T-cell (primary cell): Measurements from ENCODE around the gene LDLRAD4. TPM values are rescaled to one million over a fixed set of nuclear protein-coding genes. Genes with fewer than 3 reads are reported as not detected.
A peak's percentile ranks its signal among the peaks of the same experiment; 100 is the strongest.

ENCODE experiments used
- ATAC-seq, 4 experiments: fragments of 200-7000 bp in 3 of 4; fragments of 150-1000 bp in 1 of 4; cut with Tn5 transposase; replicated peaks in 1 of 4; 1 replicate in 3 of 4; 2 replicates in 1 of 4; pipeline ENCODE4 v1.10.0; 2021; ENCODE audit warnings: moderate library complexity in 3 of 4, mild to moderate bottlenecking in 2 of 4, moderate number of reproducible peaks in 1 of 4
- CTCF ChIA-PET, 2 donors: fragments of 300-600 bp; sonication (Branson Sonifier 250); formaldehyde crosslinking; loops; one replicate each; lab custom pipeline; 2022; ENCODE audit warnings: antibody characterized with exemption in 2 of 2; lab: Charles Lee
- POLR2A ChIA-PET, 2 donors: fragments of 300-600 bp; sonication (Branson Sonifier 250); formaldehyde crosslinking; loops; one replicate each; lab custom pipeline; 2022; ENCODE audit warnings: antibody characterized with exemption in 2 of 2; lab: Charles Lee
- DNase-seq, 35 experiments: peaks; one replicate each; pipeline versions ENCODE4 v3.0.0 to v3.0.0-alpha.2; 2013 to 2023
- H3K27ac ChIP-seq: one replicate; pipeline ENCODE4 v1.5.1; 2013; ENCODE audit warnings: low read length
- H3K27me3 ChIP-seq, 2 experiments: replicated peaks in 1 of 2; 1 replicate in 1 of 2; 2 replicates in 1 of 2; pipeline versions ENCODE4 v1.6.1 to v1.7.0; 2013; ENCODE audit warnings: low read length in 1 of 2, mixed read lengths in 1 of 2; ENCODE audit not compliant: control insufficient read depth in 2 of 2, insufficient read depth in 2 of 2; ENCODE audit errors: extremely low read depth in 1 of 2
- H3K36me3 ChIP-seq, 2 donors: 1 replicate in 1 of 2; 2 replicates in 1 of 2; pipeline versions ENCODE4 v1.6.1 to v1.7.0; 2013; ENCODE audit warnings: low read length in 1 of 2; ENCODE audit not compliant: control insufficient read depth in 2 of 2, insufficient read depth in 1 of 2; ENCODE audit errors: extremely low read depth in 1 of 2
- H3K4me1 ChIP-seq, 2 experiments: 1 replicate in 1 of 2; 2 replicates in 1 of 2; pipeline versions ENCODE4 v1.6.1 to v1.7.0; 2013; ENCODE audit warnings: low read length in 2 of 2, mixed read lengths in 1 of 2; ENCODE audit not compliant: insufficient read depth in 2 of 2, control insufficient read depth in 1 of 2; ENCODE audit errors: extremely low read depth in 1 of 2
- H3K4me3 ChIP-seq, 2 donors: 1 replicate in 1 of 2; 2 replicates in 1 of 2; pipeline versions ENCODE4 v1.5.1 to v1.7.0; 2013; ENCODE audit warnings: mild to moderate bottlenecking in 2 of 2, low read length in 1 of 2, moderate library complexity in 1 of 2; ENCODE audit not compliant: control insufficient read depth in 1 of 2; ENCODE audit errors: extremely low read depth in 1 of 2
- H3K9me3 ChIP-seq: 2 replicates; pipeline ENCODE4 v1.7.0; 2013
- H3K27ac Mint-ChIP-seq, 2 donors: one replicate each; pipeline ENCODE4 v1.8.0; 2020 to 2021; ENCODE audit warnings: mild to moderate bottlenecking in 2 of 2, mixed read lengths in 2 of 2
- H3K27me3 Mint-ChIP-seq, 2 donors: one replicate each; pipeline ENCODE4 v1.8.0; 2021 to 2022; ENCODE audit warnings: mixed read lengths in 2 of 2
- H3K36me3 Mint-ChIP-seq: one replicate; pipeline ENCODE4 v1.8.0; 2021; ENCODE audit warnings: mixed read lengths
- H3K4me1 Mint-ChIP-seq, 3 donors: one replicate each; pipeline ENCODE4 v1.8.0; 2020 to 2022; ENCODE audit warnings: mixed read lengths in 3 of 3, mild to moderate bottlenecking in 1 of 3
- H3K4me3 Mint-ChIP-seq, 3 donors: one replicate each; pipeline ENCODE4 v1.8.0; 2020 to 2022; ENCODE audit warnings: mild to moderate bottlenecking in 3 of 3, mixed read lengths in 3 of 3, moderate library complexity in 3 of 3
- H3K9me3 Mint-ChIP-seq, 3 donors: one replicate each; pipeline ENCODE4 v1.8.0; 2020 to 2022; ENCODE audit warnings: mixed read lengths in 3 of 3
- WGBS: methylation state at CpG from one replicate; pipeline ENCODE4 v1.1.5; 2013; ENCODE audit warnings: missing lambda C conversion rate; ENCODE audit not compliant: insufficient coverage; 5-methylcytosine and 5-hydroxymethylcytosine counted together
- total RNA-seq, 35 experiments: library from RNA in 6 of 35; stranded (reverse) in 6 of 35; fragments of 120-200 nt in 1 of 35; gene quantifications; one replicate each; pipeline versions ENCODE4 v1.2.1 to v1.2.4 and lab custom pipeline; 2013 to 2026

LDLRAD4 gene
- total RNA-seq, 5 donors from 2014 or later (not counting 1 experiment from before 2014, with no cell fraction given) = 57.6 to 80.8 (median 72.4) TPM

- Mint-ChIP-seq H3K27me3 (no peaks in the 10 kb centered on the region), H3K4me1 (peaks cover 57 to 71% (median 57%) of the 10 kb centered on the region in 3 donors), H3K4me3 (peak overlapping the region; percentile 19 to 43 (median 21)), H3K27ac (peak overlapping the region; percentile 52 to 57), H3K9me3 (peaks cover 0 to 6% (median 0%) of the 10 kb centered on the region in 3 donors), H3K36me3 (peaks cover 6% of the 10 kb centered on the region)
- WGBS = 47% methylated on average over 21 of the region's 22 CpGs
- no peaks in the 10 kb centered on the region for H3K36me3 ChIP-seq
- H3K9me3 ChIP-seq = no peaks in the 10 kb centered on the region
- ChIA-PET CTCF (no interaction called here), POLR2A (no interaction called here)
- peak overlapping the region; percentile 35 for H3K27ac ChIP-seq
- H3K4me1 ChIP-seq = peaks cover 5 to 62% of the 10 kb centered on the region in 2 experiments
- ATAC-seq (peak in 3 of 4 experiments; percentile 29 to 59 (median 48)), DNase-seq (peak in 2 of 35 experiments; percentile 19 to 41)
- peaks cover 0 to 17% of the 10 kb centered on the region in 2 experiments for H3K27me3 ChIP-seq
- no peak overlapping the region for H3K4me3 ChIP-seq
Measured at GRCh38 chr18:13284330-13285027, 65.9 kb downstream of the LDLRAD4 start.

GRCh38 chr18:13285874-13286273 is 67.3 kb downstream of the LDLRAD4 start:
- ChIA-PET CTCF (no interaction called here), POLR2A (interaction anchor here in 1 of 2 donors (0.7 kb wide), 1 partner anchor 98 kb away, joined by 3 read pairs; no protein-coding TSS in a partner anchor)
- H3K27me3 ChIP-seq = peaks cover 0 to 13% of the 10 kb centered on the region in 2 experiments
- no peaks in the 10 kb centered on the region for H3K9me3 ChIP-seq
- DNase-seq (no peak), ATAC-seq (no peak)
- H3K36me3 ChIP-seq = no peaks in the 10 kb centered on the region
- Mint-ChIP-seq H3K4me3 (no peak overlapping the region), H3K27me3 (no peaks in the 10 kb centered on the region), H3K9me3 (peaks cover 0 to 6% (median 0%) of the 10 kb centered on the region in 3 donors), H3K27ac (peak overlapping the region in 1 of 2 donors; percentile 3), H3K36me3 (peaks cover 5% of the 10 kb centered on the region), H3K4me1 (peaks cover 49 to 70% (median 52%) of the 10 kb centered on the region in 3 donors)
- H3K4me3 ChIP-seq = no peak overlapping the region
- peaks cover 0 to 55% of the 10 kb centered on the region in 2 experiments for H3K4me1 ChIP-seq
- 100% methylated on average over 1 of the region's 4 CpGs for WGBS
- no peak overlapping the region for H3K27ac ChIP-seq

- no peak overlapping the region for H3K4me3 ChIP-seq
- Mint-ChIP-seq H3K27me3 (no peaks in the 10 kb centered on the region), H3K4me1 (peaks cover 49 to 74% (median 56%) of the 10 kb centered on the region in 3 donors), H3K4me3 (no peak overlapping the region), H3K36me3 (peaks cover 3% of the 10 kb centered on the region), H3K27ac (peak overlapping the region in 1 of 2 donors; percentile 33), H3K9me3 (peaks cover 0 to 6% (median 0%) of the 10 kb centered on the region in 3 donors)
- ChIA-PET POLR2A (no interaction called here), CTCF (no interaction called here)
- DNase-seq (no peak), ATAC-seq (no peak)
- peaks cover 0 to 11% of the 10 kb centered on the region in 2 experiments for H3K27me3 ChIP-seq
- peaks cover 0 to 53% of the 10 kb centered on the region in 2 experiments for H3K4me1 ChIP-seq
- H3K9me3 ChIP-seq = no peaks in the 10 kb centered on the region
- WGBS = 98% methylated on average over 10 of the region's 14 CpGs
- H3K27ac ChIP-seq = no peak overlapping the region
- no peaks in the 10 kb centered on the region for H3K36me3 ChIP-seq
Measured at GRCh38 chr18:13286456-13287125, 68.0 kb downstream of the LDLRAD4 start.

- Mint-ChIP-seq H3K9me3 (no peaks in the 10 kb centered on the region), H3K4me1 (peaks cover 43 to 70% (median 51%) of the 10 kb centered on the region in 3 donors), H3K36me3 (no peaks in the 10 kb centered on the region), H3K27me3 (no peaks in the 10 kb centered on the region), H3K27ac (no peak overlapping the region), H3K4me3 (no peak overlapping the region)
- H3K9me3 ChIP-seq = no peaks in the 10 kb centered on the region
- no peak overlapping the region for H3K4me3 ChIP-seq
- ChIA-PET POLR2A (no interaction called here), CTCF (no interaction called here)
- DNase-seq (no peak), ATAC-seq (no peak)
- 87% methylated on average over 3 of the region's 6 CpGs for WGBS
- peaks cover 0 to 11% of the 10 kb centered on the region in 2 experiments for H3K27me3 ChIP-seq
- H3K27ac ChIP-seq = no peak overlapping the region
- H3K36me3 ChIP-seq = no peaks in the 10 kb centered on the region
- peaks cover 0 to 45% of the 10 kb centered on the region in 2 experiments for H3K4me1 ChIP-seq
Measured at GRCh38 chr18:13287372-13287771, 68.8 kb downstream of the LDLRAD4 start.

DNA sequence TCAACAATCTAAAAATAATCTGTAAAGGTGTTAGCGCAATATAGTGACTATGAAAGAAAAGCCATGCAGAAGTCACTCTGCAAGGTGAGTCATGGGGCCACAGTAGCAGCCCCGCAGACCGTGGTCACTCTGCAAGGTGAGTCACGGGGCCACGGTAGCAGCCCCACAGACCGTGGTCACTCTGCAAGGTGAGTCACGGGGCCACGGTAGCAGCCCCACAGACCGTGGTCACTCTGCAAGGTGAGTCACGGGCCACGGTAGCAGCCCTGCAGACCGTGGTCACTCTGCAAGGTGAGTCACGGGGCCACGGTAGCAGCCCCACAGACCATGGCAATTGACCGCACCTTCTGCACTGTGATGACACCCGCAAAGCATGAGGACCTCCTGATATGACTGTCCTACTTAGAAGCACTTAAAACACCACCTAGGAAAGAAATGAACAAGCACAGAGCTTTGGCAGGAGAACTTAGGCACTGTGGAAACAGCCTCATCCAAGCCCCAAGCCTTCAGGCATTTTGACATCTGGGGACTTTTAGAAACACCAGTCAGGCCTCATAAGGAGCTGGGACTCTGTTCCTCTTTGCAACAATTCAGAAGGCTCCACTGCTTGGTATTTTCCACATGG is 70.1 kb downstream of the LDLRAD4 start:
- Histone ChIP-seq H3K4me1 (peaks cover 0 to 38% of the 10 kb centered on the region in 2 experiments), H3K4me3 (no peak overlapping the region), H3K27me3 (peaks cover 0 to 11% of the 10 kb centered on the region in 2 experiments), H3K27ac (no peak overlapping the region), H3K9me3 (no peaks in the 10 kb centered on the region), H3K36me3 (no peaks in the 10 kb centered on the region)
- ATAC-seq (no peak), DNase-seq (no peak)
- H3K27ac Mint-ChIP-seq = no peak overlapping the region
- peaks cover 38 to 59% (median 42%) of the 10 kb centered on the region in 3 donors for H3K4me1 Mint-ChIP-seq
- ChIA-PET POLR2A (interaction anchor here in 1 of 2 donors (0.6 kb wide), 1 partner anchor 225 kb away, joined by 3 read pairs; no protein-coding TSS in a partner anchor), CTCF (interaction anchor here in 1 of 2 donors (0.6 kb wide), 1 partner anchor 128 kb away, joined by 3 read pairs; no protein-coding TSS in a partner anchor)
- H3K4me3 Mint-ChIP-seq = no peak overlapping the region
- no peaks in the 10 kb centered on the region for H3K36me3 Mint-ChIP-seq
- no peaks in the 10 kb centered on the region for H3K27me3 Mint-ChIP-seq
- H3K9me3 Mint-ChIP-seq = no peaks in the 10 kb centered on the region
- WGBS = 39% methylated on average over 15 of the region's 16 CpGs
